Mesodermal cell (in vitro differentiated cells): ENCODE data around the gene CCDC74B.
"Not testable (repeated sequence)": the region's sequence is repeated elsewhere in the genome, so short reads cannot be mapped to it uniquely, and the experiment has no call there.

Experiments
- H3K27ac ChIP-seq: 2 replicates; pipeline ENCODE4 v1.7.0; 2013; ENCODE audit warnings: mild to moderate bottlenecking, low read depth, low read length, moderate library complexity; ENCODE audit not compliant: severe bottlenecking
- H3K36me3 ChIP-seq: 2 replicates; pipeline ENCODE4 v1.7.1; 2013; ENCODE audit warnings: mild to moderate bottlenecking, low read length, moderate library complexity; ENCODE audit not compliant: control insufficient read depth, insufficient read depth
- H3K4me1 ChIP-seq: one replicate; pipeline ENCODE4 v1.7.1; 2013; ENCODE audit warnings: mild to moderate bottlenecking, low read length; ENCODE audit not compliant: insufficient read depth, control insufficient read depth, poor library complexity, severe bottlenecking
- H3K4me3 ChIP-seq: 2 replicates; pipeline ENCODE4 v1.7.0; 2013; ENCODE audit warnings: low read length, control low read depth, mild to moderate bottlenecking; ENCODE audit not compliant: insufficient read depth, poor library complexity, severe bottlenecking; ENCODE audit errors: extremely low read depth
- H3K9me3 ChIP-seq: 2 replicates; pipeline ENCODE4 v1.7.1; 2013; ENCODE audit warnings: mild to moderate bottlenecking, low read length, moderate library complexity; ENCODE audit not compliant: control insufficient read depth
- WGBS, 2 experiments: methylation state at CpG; one replicate each; pipeline ENCODE4 v1.1.5; 2013; ENCODE audit warnings: missing lambda C conversion rate in 2 of 2; ENCODE audit not compliant: insufficient coverage in 2 of 2; 5-methylcytosine and 5-hydroxymethylcytosine counted together

The CCDC74B gene

GRCh38 chr2:130183512-130184373 lies 38.8 kb upstream of the CCDC74B start:
- Histone ChIP-seq H3K4me1 (peaks cover 13% of the 10 kb centered on the region), H3K4me3 (peak overlapping the region; percentile 86), H3K27ac (no peak overlapping the region), H3K9me3 (no peaks in the 10 kb centered on the region), H3K36me3 (peaks cover 21% of the 10 kb centered on the region)
- WGBS, 2 experiments, result 76 to 87% methylated on average over 18 to 23 of the region's 26 CpGs

GRCh38 chr2:130182826-130183511 lies 38.1 kb upstream of the CCDC74B start:
- H3K4me3 ChIP-seq, result peak overlapping the region; percentile 86
- H3K4me1 ChIP-seq, result peaks cover 12% of the 10 kb centered on the region
- peaks cover 29% of the 10 kb centered on the region for H3K36me3 ChIP-seq
- H3K9me3 ChIP-seq, H3K27ac ChIP-seq: not testable (repeated sequence)
- WGBS, 2 experiments, result 30 to 44% methylated on average over 9 to 18 of the region's 23 CpGs

- 0 to 1% methylated on average over 53 to 57 of the region's 86 CpGs for WGBS, 2 experiments
- Histone ChIP-seq H3K4me3 (peak within 1 kb of the TSS; percentile 86), H3K36me3 (peaks cover 34% of the 10 kb centered on the region)
Observed at GRCh38 chr2:130181880-130182682, 37.2 kb upstream of the CCDC74B start, which contains the start of gene MZT2B. MZT2B (plus strand) TSS chr2:130182262; CDS start chr2:130182283, 21 bp downstream.

GRCh38 chr2:130181325-130181879 lies 36.5 kb upstream of the CCDC74B start, which contains the start of gene SMPD4:
SMPD4 (minus strand) TSS chr2:130181602; CDS start chr2:130176592, 5,010 bp downstream.
- H3K36me3 ChIP-seq, result peaks cover 38% of the 10 kb centered on the region
- H3K4me1 ChIP-seq, result peaks cover 10% of the 10 kb centered on the region
- peak within 1 kb of the TSS; percentile 86 for H3K4me3 ChIP-seq
- no peaks in the 10 kb centered on the region for H3K9me3 ChIP-seq
- H3K27ac ChIP-seq, result peak within 1 kb of the TSS; percentile 74
- 0% methylated on average over 23 to 26 of the region's 55 CpGs for WGBS, 2 experiments

More at GRCh38 chr2:130181880-130182682, 37.2 kb upstream of the CCDC74B start, which contains the start of gene MZT2B:
- H3K27ac ChIP-seq, result peak within 1 kb of the TSS; percentile 74
- H3K4me1 ChIP-seq, H3K9me3 ChIP-seq: not testable (repeated sequence)

- not testable (repeated sequence) for H3K4me1 ChIP-seq, H3K9me3 ChIP-seq
- peaks cover 41% of the 10 kb centered on the region for H3K36me3 ChIP-seq
- H3K4me3 ChIP-seq, result peak overlapping the region; percentile 86
- peak overlapping the region; percentile 62 for H3K27ac ChIP-seq
- 23 to 24% methylated on average over 29 to 33 of the region's 38 CpGs for WGBS, 2 experiments
Observed at GRCh38 chr2:130180404-130181324, 35.8 kb upstream of the CCDC74B start.

- H3K36me3 ChIP-seq, result peaks cover 86% of the 10 kb centered on the region
- H3K4me1 ChIP-seq, H3K27ac ChIP-seq, H3K4me3 ChIP-seq, H3K9me3 ChIP-seq: not testable (repeated sequence)
- WGBS, 2 experiments, result 95 to 96% methylated on average over 4 of the region's 5 CpGs
Observed at GRCh38 chr2:130174866-130175265, 30.0 kb upstream of the CCDC74B start.

GRCh38 chr2:130169896-130170295 lies 25.0 kb upstream of the CCDC74B start:
- Histone ChIP-seq H3K36me3 (peaks cover 88% of the 10 kb centered on the region), H3K4me3 (no peak overlapping the region), H3K27ac (no peak overlapping the region), H3K4me1 (no peaks in the 10 kb centered on the region), H3K9me3 (no peaks in the 10 kb centered on the region)
- 91 to 100% methylated on average over 2 to 4 of the region's 7 CpGs for WGBS, 2 experiments

- 100% methylated on average over 1 of the region's 3 CpGs; no CpG with 5 or more reads in 1 of the 2 experiments for WGBS, 2 experiments
- not testable (repeated sequence) for H3K27ac ChIP-seq, H3K4me1 ChIP-seq, H3K4me3 ChIP-seq, H3K9me3 ChIP-seq
- H3K36me3 ChIP-seq, result peaks cover 84% of the 10 kb centered on the region
Observed at GRCh38 chr2:130169163-130169562, 24.3 kb upstream of the CCDC74B start.

- 100% methylated on average over 1 of the region's 3 CpGs for WGBS, 2 experiments
- peaks cover 66% of the 10 kb centered on the region for H3K36me3 ChIP-seq
- H3K4me3 ChIP-seq, H3K9me3 ChIP-seq, H3K4me1 ChIP-seq, H3K27ac ChIP-seq: not testable (repeated sequence)
Observed at GRCh38 chr2:130166611-130167010, 21.7 kb upstream of the CCDC74B start.
